Measurements from ENCODE around the gene KIRREL3.

DNA sequence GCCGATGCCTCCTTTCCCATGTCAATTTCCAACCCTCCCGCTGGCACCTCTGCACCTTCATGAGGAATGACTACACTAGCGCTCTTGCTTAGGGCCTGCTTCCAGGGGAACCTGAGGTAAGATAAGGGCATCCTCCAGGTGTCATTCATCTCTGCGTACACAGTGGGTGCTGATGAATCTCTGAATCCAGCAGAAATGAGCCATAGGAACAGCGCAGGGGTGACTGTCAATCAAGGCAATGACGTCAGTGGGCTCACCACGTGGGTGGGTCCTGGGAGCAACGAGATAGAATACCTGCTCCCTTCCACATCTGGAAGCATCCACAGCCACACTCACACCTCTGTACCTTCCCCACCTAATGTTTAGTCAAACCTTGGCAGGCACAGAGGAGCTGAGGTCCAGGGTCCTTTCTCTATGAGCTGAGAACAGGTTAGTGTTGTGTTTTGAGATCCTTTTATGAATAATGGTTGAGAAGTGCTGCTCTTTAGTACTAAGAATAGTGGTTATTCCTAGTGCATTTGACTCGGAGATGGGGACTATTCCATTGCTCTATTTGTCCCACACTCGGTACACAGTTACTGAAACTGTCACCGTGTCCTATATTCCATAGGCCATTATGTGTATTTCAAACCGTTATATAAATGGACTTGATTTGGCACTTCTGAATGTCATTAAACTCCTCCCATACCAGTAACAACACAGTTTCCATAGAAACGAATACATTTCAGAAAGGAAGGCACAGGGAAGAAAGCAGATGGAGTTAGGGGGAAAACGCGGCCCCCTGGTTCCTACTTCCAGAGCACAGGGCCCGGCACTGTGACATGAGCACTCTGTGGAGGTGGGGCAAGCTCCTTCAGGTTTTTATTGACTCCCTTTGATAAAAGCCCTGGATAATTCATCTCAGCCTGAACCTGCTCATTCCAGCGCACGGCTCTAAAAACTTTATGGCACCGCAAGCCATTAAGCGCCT is 451.7 kb downstream of the KIRREL3 start:
- TF ChIP-seq SUZ12 (IDR thresholded peaks at IDR 0.05; ENCODE audit: low read length) (no peak), HDAC2 (IDR thresholded peaks at IDR 0.05; ENCODE audit: borderline replicate concordance in 1 of 2, low read depth in 2 of 2, low read length in 2 of 2) (no peak), CHD1 (IDR thresholded peaks at IDR 0.05; ENCODE audit: low read depth, low read length) (no peak), JUND (IDR thresholded peaks at IDR 0.05; ENCODE audit: low read length) (no peak), TEAD4 (IDR thresholded peaks at IDR 0.05; ENCODE audit: low read depth, low read length) (no peak)
- TF ChIP-seq, protein P1, sequence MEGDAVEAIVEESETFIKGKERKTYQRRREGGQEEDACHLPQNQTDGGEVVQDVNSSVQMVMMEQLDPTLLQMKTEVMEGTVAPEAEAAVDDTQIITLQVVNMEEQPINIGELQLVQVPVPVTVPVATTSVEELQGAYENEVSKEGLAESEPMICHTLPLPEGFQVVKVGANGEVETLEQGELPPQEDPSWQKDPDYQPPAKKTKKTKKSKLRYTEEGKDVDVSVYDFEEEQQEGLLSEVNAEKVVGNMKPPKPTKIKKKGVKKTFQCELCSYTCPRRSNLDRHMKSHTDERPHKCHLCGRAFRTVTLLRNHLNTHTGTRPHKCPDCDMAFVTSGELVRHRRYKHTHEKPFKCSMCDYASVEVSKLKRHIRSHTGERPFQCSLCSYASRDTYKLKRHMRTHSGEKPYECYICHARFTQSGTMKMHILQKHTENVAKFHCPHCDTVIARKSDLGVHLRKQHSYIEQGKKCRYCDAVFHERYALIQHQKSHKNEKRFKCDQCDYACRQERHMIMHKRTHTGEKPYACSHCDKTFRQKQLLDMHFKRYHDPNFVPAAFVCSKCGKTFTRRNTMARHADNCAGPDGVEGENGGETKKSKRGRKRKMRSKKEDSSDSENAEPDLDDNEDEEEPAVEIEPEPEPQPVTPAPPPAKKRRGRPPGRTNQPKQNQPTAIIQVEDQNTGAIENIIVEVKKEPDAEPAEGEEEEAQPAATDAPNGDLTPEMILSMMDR (IDR thresholded peaks at IDR 0.05; ENCODE audit: control extremely low read depth in 1 of 3, insufficient read depth in 1 of 3, low read depth in 1 of 3, low read length in 3 of 3) = no peak

Data from H1 (cell line).